Stimulated activated CD4-positive, alpha-beta T cell treated with anti-CD3 and anti-CD28 coated beads, Interleukin-2, amount 100 ng/mL, for 4 hours (primary cell): Measurements from ENCODE around the gene UBE3B.
"Not testable (repeated sequence)": the region's sequence is repeated elsewhere in the genome, so short reads cannot be mapped to it uniquely, and the experiment has no call there.

Experiments
- DNase-seq: peaks from one replicate; pipeline ENCODE4 v3.0.0-alpha.2; 2020; ENCODE audit warnings: low read depth

Gene UBE3B

GRCh38 chr12:109477185-109477962, at the start of gene UBE3B, which contains the start of gene KCTD10:
TSS of gene UBE3B (plus strand) at chr12:109477634. CDS start at chr12:109483552, 5,918 bp downstream.
TSS of gene KCTD10 (minus strand) at chr12:109477300. CDS start at chr12:109477262, 38 bp downstream.
- DNase-seq: peak; percentile 73

- DNase-seq: peak; percentile 52
These were observed 49.3 kb upstream of the UBE3B start for GRCh38 chr12:109428037-109428629.

- not testable (repeated sequence) for DNase-seq
These were observed 48.6 kb upstream of the UBE3B start for GRCh38 chr12:109428804-109429203.

- no peak for DNase-seq
These were observed 47.2 kb upstream of the UBE3B start for GRCh38 chr12:109430244-109430643.

- DNase-seq: no peak
These were observed 45.0 kb upstream of the UBE3B start for GRCh38 chr12:109432431-109432830.

- peak; percentile 52 for DNase-seq
These were observed 44.6 kb upstream of the UBE3B start for GRCh38 chr12:109432842-109433304.

- DNase-seq: no peak
These were observed 43.8 kb upstream of the UBE3B start for GRCh38 chr12:109433618-109434017.

GRCh38 chr12:109434582-109434981, 42.9 kb upstream of the UBE3B start:
- DNase-seq: no peak

GRCh38 chr12:109435428-109436187, 41.8 kb upstream of the UBE3B start:
- no peak for DNase-seq

- DNase-seq: no peak
These were observed 41.3 kb upstream of the UBE3B start for GRCh38 chr12:109436188-109436560.

- no peak for DNase-seq
These were observed 38.3 kb upstream of the UBE3B start for GRCh38 chr12:109439181-109439580.

- DNase-seq: not testable (repeated sequence)
These were observed 37.5 kb upstream of the UBE3B start for GRCh38 chr12:109439951-109440350.

- DNase-seq: no peak
These were observed 36.5 kb upstream of the UBE3B start for GRCh38 chr12:109440851-109441490.

GRCh38 chr12:109443794-109444193, 33.6 kb upstream of the UBE3B start:
- no peak for DNase-seq

- DNase-seq: no peak
These were observed 33.2 kb upstream of the UBE3B start for GRCh38 chr12:109444259-109444658.

GRCh38 chr12:109445191-109445609, 32.2 kb upstream of the UBE3B start:
- no peak for DNase-seq

GRCh38 chr12:109446869-109447268, 30.6 kb upstream of the UBE3B start:
- DNase-seq: no peak

- no peak for DNase-seq
These were observed 30.0 kb upstream of the UBE3B start for GRCh38 chr12:109447482-109447881.

- DNase-seq: no peak
These were observed 29.2 kb upstream of the UBE3B start for GRCh38 chr12:109448272-109448671.

GRCh38 chr12:109448707-109449390, 28.6 kb upstream of the UBE3B start:
- no peak for DNase-seq

- DNase-seq: no peak
These were observed 27.4 kb upstream of the UBE3B start for GRCh38 chr12:109449845-109450532.
